NB4 (cell line): ENCODE data around the gene MTCH1.

ENCODE experiments used
- DNase-seq: peaks from one replicate; pipeline ENCODE4 v3.0.0; 2010; ENCODE audit warnings: low read depth
- H3K4me3 ChIP-seq: one replicate; pipeline ENCODE4 v1.5.1; 2011; ENCODE audit warnings: mild to moderate bottlenecking, low read depth, low read length, moderate library complexity
- CTCF ChIP-seq: IDR thresholded peaks from one replicate; pipeline ENCODE4 v1.5.1; 2012; ENCODE audit warnings: low read depth, low read length
- MAX ChIP-seq: IDR thresholded peaks from 2 replicates; pipeline ENCODE4 v1.6.1; 2011; ENCODE audit warnings: low read depth, low read length
- MYC ChIP-seq: IDR thresholded peaks from 2 replicates; pipeline ENCODE4 v1.6.1; 2011; ENCODE audit warnings: low read depth, low read length
- POLR2A ChIP-seq: IDR thresholded peaks from 2 replicates; pipeline ENCODE4 v1.6.1; 2011; ENCODE audit warnings: mild to moderate bottlenecking; ENCODE audit not compliant: insufficient read length; ENCODE audit errors: extremely low read depth

Gene MTCH1

GRCh38 chr6:36929152-36929551, 56.8 kb downstream of the MTCH1 start:
- DNase-seq, result no peak
- no peak for TF ChIP-seq MAX
- TF ChIP-seq POLR2A, result no peak
- TF ChIP-seq MYC, result no peak
- H3K4me3 ChIP-seq, result no peak overlapping the region

GRCh38 chr6:36928547-36928918, 57.5 kb downstream of the MTCH1 start:
- DNase-seq, result no peak
- H3K4me3 ChIP-seq, result no peak overlapping the region
- TF ChIP-seq MYC (no peak), CTCF (no peak), MAX (no peak), POLR2A (no peak)

- H3K4me3 ChIP-seq, result no peak overlapping the region
- DNase-seq, result no peak
- no peak for TF ChIP-seq CTCF
Observed at GRCh38 chr6:36927691-36928546, 58.1 kb downstream of the MTCH1 start.

GRCh38 chr6:36926708-36927513, 59.1 kb downstream of the MTCH1 start:
- TF ChIP-seq MAX (no peak), MYC (no peak), POLR2A (no peak), CTCF (no peak)
- DNase-seq, result no peak
- no peak overlapping the region for H3K4me3 ChIP-seq

GRCh38 chr6:36925809-36926208, 60.2 kb downstream of the MTCH1 start:
- no peak for DNase-seq
- no peak overlapping the region for H3K4me3 ChIP-seq
- TF ChIP-seq CTCF (no peak), MAX (no peak), MYC (no peak), POLR2A (no peak)

GRCh38 chr6:36924778-36925374, 61.1 kb downstream of the MTCH1 start:
- no peak for DNase-seq
- TF ChIP-seq CTCF (no peak), MYC (no peak)
- H3K4me3 ChIP-seq, result no peak overlapping the region
